Measurements from ENCODE around the gene FAM111A. TPM values are rescaled to one million over a fixed set of nuclear protein-coding genes. Genes with fewer than 3 reads are reported as not detected.
A peak's percentile ranks its signal among the peaks of the same experiment; 100 is the strongest.

Gene FAM111A
- total RNA-seq, 1 experiment from 2014 or later: 54.8 TPM

GRCh38 chr11:59141673-59142460, 789 bp upstream of the FAM111A start:
- TF ChIP-seq CTCF (conservative IDR thresholded peaks at IDR 0.05; ENCODE audit: low read depth, low read length): no peak
- TF ChIP-seq EZH2 (IDR thresholded peaks at IDR 0.05; ENCODE audit: borderline replicate concordance, low read depth, low read length, poor library complexity, severe bottlenecking): no peak
- H3K4me1 ChIP-seq (ENCODE audit: insufficient read depth, low read length, poor library complexity, severe bottlenecking): peaks cover 22% of the 10 kb centered on the region
- DNase-seq (ENCODE audit: low spot score): no peak
- ChIA-PET CTCF (interaction anchor here (1.7 kb wide), 1 partner anchor 16 kb away, joined by 13 read pairs; no protein-coding TSS in a partner anchor), POLR2A (ENCODE audit: low non-redundant PET) (interaction anchor here (0.6 kb wide), 1 partner anchor 35 kb away, joined by 4 read pairs; the partner anchor contains the start of gene FAM111B)
- H3K27ac ChIP-seq (ENCODE audit: low read depth, low read length, poor library complexity, severe bottlenecking): peak overlapping the region; percentile 80
- intact Hi-C loops (cut with micrococcal nuclease; ENCODE audit: unreplicated experiment): no loop called here
- H3K27me3 ChIP-seq (replicated peaks; ENCODE audit: insufficient read depth, low read depth, low read length, poor library complexity): no peaks in the 10 kb centered on the region
- peak overlapping the region; percentile 68 for H3K4me3 ChIP-seq (ENCODE audit: low read depth, low read length, poor library complexity, severe bottlenecking)
- TSS peak; percentile 82 for BruUV-seq (replicated peaks)
- H3K36me3 ChIP-seq (ENCODE audit: insufficient read depth, low read length, poor library complexity, severe bottlenecking): no peaks in the 10 kb centered on the region
- H3K9me3 ChIP-seq (ENCODE audit: low read depth, low read length, poor library complexity, severe bottlenecking): no peaks in the 10 kb centered on the region

DNA sequence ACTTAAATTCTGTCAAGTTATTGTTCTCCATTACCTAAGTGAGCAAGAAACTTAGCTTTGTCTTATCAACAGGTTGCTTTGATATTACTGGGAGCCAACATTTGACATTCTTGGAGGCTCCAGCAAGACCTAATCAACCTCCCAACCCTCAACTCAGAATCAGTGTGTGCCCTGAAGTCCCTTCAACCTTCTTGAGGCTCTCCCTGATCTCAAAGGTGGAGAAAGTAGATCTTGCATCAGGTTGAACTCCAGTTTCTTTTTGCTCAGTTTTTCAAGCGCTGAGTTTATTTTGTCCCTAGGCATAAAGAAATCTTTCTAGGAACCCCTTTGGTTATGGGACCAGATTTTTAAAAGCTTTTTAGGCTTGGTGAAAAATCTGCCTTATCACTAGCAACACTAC, 1.4 kb downstream of the FAM111A start:
- no peaks in the 10 kb centered on the region for H3K9me3 ChIP-seq (ENCODE audit: low read depth, low read length, poor library complexity, severe bottlenecking)
- peaks cover 22% of the 10 kb centered on the region for H3K4me1 ChIP-seq (ENCODE audit: insufficient read depth, low read length, poor library complexity, severe bottlenecking)
- peaks cover 16% of the 10 kb centered on the region for H3K36me3 ChIP-seq (ENCODE audit: insufficient read depth, low read length, poor library complexity, severe bottlenecking)
- DNase-seq (ENCODE audit: low spot score): peak; percentile 33
- intact Hi-C loops (cut with micrococcal nuclease; ENCODE audit: unreplicated experiment): no loop called here
- peak overlapping the region; percentile 80 for H3K27ac ChIP-seq (ENCODE audit: low read depth, low read length, poor library complexity, severe bottlenecking)
- CTCF ChIA-PET: interaction anchor here (0.9 to 1.7 kb wide), 3 partner anchors 8 to 221 kb away, joined by 4 to 11 read pairs (median 10); no protein-coding TSS in a partner anchor
- POLR2A ChIA-PET (ENCODE audit: low non-redundant PET): interaction anchor here (0.6 kb wide), 1 partner anchor 664 kb away, joined by 4 read pairs; no protein-coding TSS in a partner anchor
- H3K27me3 ChIP-seq (replicated peaks; ENCODE audit: insufficient read depth, low read depth, low read length, poor library complexity): no peaks in the 10 kb centered on the region
- TF ChIP-seq EZH2 (IDR thresholded peaks at IDR 0.05; ENCODE audit: borderline replicate concordance, low read depth, low read length, poor library complexity, severe bottlenecking) (no peak), CTCF (conservative IDR thresholded peaks at IDR 0.05; ENCODE audit: low read depth, low read length) (no peak)
- H3K4me3 ChIP-seq (ENCODE audit: low read depth, low read length, poor library complexity, severe bottlenecking): peak overlapping the region; percentile 68
- no TSS peak for BruUV-seq (replicated peaks)

- peak; percentile 96 for DNase-seq (ENCODE audit: low spot score)
- H3K36me3 ChIP-seq (ENCODE audit: insufficient read depth, low read length, poor library complexity, severe bottlenecking): peaks cover 20% of the 10 kb centered on the region
- no peaks in the 10 kb centered on the region for H3K9me3 ChIP-seq (ENCODE audit: low read depth, low read length, poor library complexity, severe bottlenecking)
- H3K4me1 ChIP-seq (ENCODE audit: insufficient read depth, low read length, poor library complexity, severe bottlenecking): peaks cover 22% of the 10 kb centered on the region
- ChIA-PET CTCF (interaction anchor here (0.6 to 1.7 kb wide), 5 partner anchors 9 to 221 kb away, joined by 4 to 11 read pairs (median 8); partner anchors contain the start of gene DTX4), POLR2A (ENCODE audit: low non-redundant PET) (interaction anchor here (0.6 to 0.7 kb wide), 2 partner anchors 37 to 665 kb away, joined by 3 to 4 read pairs; no protein-coding TSS in a partner anchor)
- no TSS peak for BruUV-seq (replicated peaks)
- TF ChIP-seq CTCF (conservative IDR thresholded peaks at IDR 0.05; ENCODE audit: low read depth, low read length): peak; percentile 57
- no peak for TF ChIP-seq EZH2 (IDR thresholded peaks at IDR 0.05; ENCODE audit: borderline replicate concordance, low read depth, low read length, poor library complexity, severe bottlenecking)
- peak overlapping the region; percentile 68 for H3K4me3 ChIP-seq (ENCODE audit: low read depth, low read length, poor library complexity, severe bottlenecking)
- H3K27ac ChIP-seq (ENCODE audit: low read depth, low read length, poor library complexity, severe bottlenecking): peak overlapping the region; percentile 80
- no peaks in the 10 kb centered on the region for H3K27me3 ChIP-seq (replicated peaks; ENCODE audit: insufficient read depth, low read depth, low read length, poor library complexity)
- intact Hi-C loops (cut with micrococcal nuclease; ENCODE audit: unreplicated experiment): no loop called here
These were observed 2.1 kb downstream of the FAM111A start for GRCh38 chr11:59144579-59145345.

All from A673 (cell line).